Ascending aorta (tissue), 2 donors: Measurements from ENCODE around the gene SUSD3. TPM values are rescaled to one million over a fixed set of nuclear protein-coding genes. Genes with fewer than 3 reads are reported as not detected.

Source experiments
- DNase-seq, 2 donors: peaks; one replicate each; pipeline ENCODE4 v3.0.0-alpha.2; 2019; ENCODE audit warnings: low spot score in 2 of 2
- H3K27ac ChIP-seq, 2 donors: fragments of 200-600 bp; sonication (generic); one replicate each; pipeline ENCODE4 v1.5.1; 2016 to 2017; ENCODE audit warnings: mild to moderate bottlenecking in 1 of 2
- H3K27me3 ChIP-seq: fragments of 200-600 bp; sonication (generic); one replicate; pipeline ENCODE4 v1.5.1; 2017
- H3K36me3 ChIP-seq, 2 donors: fragments of 200-600 bp; sonication (generic); one replicate each; pipeline ENCODE4 v1.5.1; 2016
- H3K4me1 ChIP-seq, 2 donors: fragments of 200-600 bp; sonication (generic); one replicate each; pipeline ENCODE4 v1.5.1; 2016 to 2017; ENCODE audit warnings: mild to moderate bottlenecking in 1 of 2
- H3K4me3 ChIP-seq, 2 donors: fragments of 200-600 bp; sonication (generic); one replicate each; pipeline ENCODE4 v1.5.1; 2016 to 2017; ENCODE audit warnings: mild to moderate bottlenecking in 1 of 2
- H3K9me3 ChIP-seq, 2 donors: fragments of 200-600 bp; sonication (generic); one replicate each; pipeline ENCODE4 v1.5.1; 2016
- intact Hi-C: fragments of 100-400 bp; cut with DNase I; formaldehyde crosslinking; loops from one replicate; pipeline ENCODE4 v1.15.1; 2023
- total RNA-seq: library from RNA; depleted of rRNA; stranded (reverse); fragments of >200 nt; gene quantifications from one replicate; pipeline ENCODE4 v1.1.0, GENCODE V29; 2016
- TF ChIP-seq, protein P1 (sequence below), 3 experiments: fragments of 200-600 bp in 2 of 3; fragments of 450-650 bp in 1 of 3; sonication (generic) in 2 of 3; IDR thresholded peaks; one replicate each; pipeline ENCODE4 v1.5.1; 2016 to 2019; ENCODE audit warnings: antibody characterized with exemption in 3 of 3, mild to moderate bottlenecking in 1 of 3, moderate library complexity in 1 of 3

SUSD3 gene
- total RNA-seq, 1 donor from 2014 or later: not detected

DNA sequence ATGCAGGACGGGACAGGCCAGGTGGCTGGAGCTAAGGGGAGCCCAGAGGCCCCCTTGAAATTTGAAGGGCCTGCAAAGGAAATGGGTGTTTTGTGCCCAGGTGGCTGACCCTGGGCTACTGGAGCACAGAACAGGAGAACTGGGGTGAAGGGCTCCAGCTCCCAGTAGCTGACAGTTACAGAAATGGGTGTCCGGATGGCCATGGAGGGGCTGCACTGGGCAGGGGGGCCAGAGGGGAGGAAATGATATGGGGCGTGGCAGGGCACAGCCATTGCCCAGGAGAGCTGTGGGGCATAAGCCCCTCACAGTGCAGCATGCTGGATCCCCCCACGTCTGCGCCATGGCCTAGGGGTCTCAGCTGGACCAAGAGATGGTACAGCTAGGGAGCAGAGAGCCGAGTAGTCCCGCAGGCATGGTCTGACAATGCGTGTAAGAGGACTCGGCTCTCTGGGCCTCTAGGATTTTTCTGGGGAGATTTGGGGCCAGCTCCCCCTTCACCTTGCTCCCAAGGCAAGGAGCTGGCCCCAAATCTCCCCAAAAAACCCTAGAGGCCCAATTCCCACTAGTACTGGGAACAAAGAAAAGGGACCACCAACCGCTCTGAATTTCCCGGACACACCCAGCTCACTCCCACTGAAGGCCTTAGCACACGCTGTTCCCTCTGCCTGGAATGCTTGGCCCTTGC is 29.6 kb downstream of the SUSD3 start:
- H3K36me3 ChIP-seq: peaks cover 0 to 9% of the 10 kb centered on the region in 2 donors
- TF ChIP-seq, protein P1, sequence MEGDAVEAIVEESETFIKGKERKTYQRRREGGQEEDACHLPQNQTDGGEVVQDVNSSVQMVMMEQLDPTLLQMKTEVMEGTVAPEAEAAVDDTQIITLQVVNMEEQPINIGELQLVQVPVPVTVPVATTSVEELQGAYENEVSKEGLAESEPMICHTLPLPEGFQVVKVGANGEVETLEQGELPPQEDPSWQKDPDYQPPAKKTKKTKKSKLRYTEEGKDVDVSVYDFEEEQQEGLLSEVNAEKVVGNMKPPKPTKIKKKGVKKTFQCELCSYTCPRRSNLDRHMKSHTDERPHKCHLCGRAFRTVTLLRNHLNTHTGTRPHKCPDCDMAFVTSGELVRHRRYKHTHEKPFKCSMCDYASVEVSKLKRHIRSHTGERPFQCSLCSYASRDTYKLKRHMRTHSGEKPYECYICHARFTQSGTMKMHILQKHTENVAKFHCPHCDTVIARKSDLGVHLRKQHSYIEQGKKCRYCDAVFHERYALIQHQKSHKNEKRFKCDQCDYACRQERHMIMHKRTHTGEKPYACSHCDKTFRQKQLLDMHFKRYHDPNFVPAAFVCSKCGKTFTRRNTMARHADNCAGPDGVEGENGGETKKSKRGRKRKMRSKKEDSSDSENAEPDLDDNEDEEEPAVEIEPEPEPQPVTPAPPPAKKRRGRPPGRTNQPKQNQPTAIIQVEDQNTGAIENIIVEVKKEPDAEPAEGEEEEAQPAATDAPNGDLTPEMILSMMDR (IDR thresholded peaks at IDR 0.05): no peak
- DNase-seq: peak in 1 of 2 donors; percentile 16
- no peak overlapping the region for H3K4me3 ChIP-seq
- intact Hi-C loops: no loop called here
- H3K27ac ChIP-seq: no peak overlapping the region
- H3K4me1 ChIP-seq: no peaks in the 10 kb centered on the region
- no peaks in the 10 kb centered on the region for H3K27me3 ChIP-seq
- H3K9me3 ChIP-seq: peaks cover 0 to 19% of the 10 kb centered on the region in 2 donors

DNA sequence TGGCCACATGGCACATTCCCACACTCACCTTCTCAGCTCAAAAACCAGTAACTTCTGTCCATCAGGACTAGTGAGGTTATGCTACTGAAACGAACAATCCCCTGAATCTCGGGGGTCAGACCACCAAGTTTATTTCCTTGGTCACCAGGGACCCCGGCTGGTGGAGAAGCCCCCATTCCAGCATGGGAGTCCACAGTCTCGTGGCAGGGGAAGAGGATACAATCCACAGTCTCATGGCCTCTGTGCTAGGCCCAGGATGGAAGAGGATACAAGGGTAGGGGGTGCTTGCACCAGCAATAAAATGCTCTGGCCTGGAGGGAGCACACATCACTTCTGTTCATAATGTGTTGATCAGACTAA is 30.1 kb downstream of the SUSD3 start:
- TF ChIP-seq, protein P1 (IDR thresholded peaks at IDR 0.05): no peak
- H3K27me3 ChIP-seq: no peaks in the 10 kb centered on the region

DNA sequence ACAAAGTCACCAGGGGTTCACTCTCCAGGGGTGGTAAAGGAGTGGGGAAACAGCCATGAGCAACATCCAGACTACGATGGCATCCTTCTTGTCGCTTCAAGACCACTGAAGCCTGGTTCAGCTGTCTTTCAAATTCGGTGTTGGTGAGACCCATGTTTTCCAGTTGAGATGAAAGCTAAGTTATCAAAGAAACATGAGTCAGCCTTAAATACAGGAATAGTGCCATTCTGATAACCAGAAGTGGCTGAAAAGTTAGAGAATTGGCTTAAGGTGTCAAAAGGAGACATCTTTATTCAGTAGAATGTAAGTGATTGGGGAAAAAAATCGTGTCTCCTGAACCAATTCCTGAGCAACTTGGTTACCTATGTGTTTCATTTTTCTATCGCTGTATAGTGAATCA is 30.5 kb downstream of the SUSD3 start:
- Histone ChIP-seq H3K9me3 (peaks cover 0 to 19% of the 10 kb centered on the region in 2 donors), H3K4me1 (peaks cover 0 to 6% of the 10 kb centered on the region in 2 donors)
- TF ChIP-seq, protein P1 (IDR thresholded peaks at IDR 0.05): no peak

More for the DNA sequence above, 30.1 kb downstream of the SUSD3 start:
- Histone ChIP-seq H3K4me3 (no peak overlapping the region), H3K27ac (no peak overlapping the region), H3K9me3 (peaks cover 0 to 19% of the 10 kb centered on the region in 2 donors), H3K36me3 (peaks cover 0 to 9% of the 10 kb centered on the region in 2 donors), H3K4me1 (peaks cover 0 to 3% of the 10 kb centered on the region in 2 donors)
- intact Hi-C loops: no loop called here
- peak in 1 of 2 donors; percentile 11 for DNase-seq

DNA sequence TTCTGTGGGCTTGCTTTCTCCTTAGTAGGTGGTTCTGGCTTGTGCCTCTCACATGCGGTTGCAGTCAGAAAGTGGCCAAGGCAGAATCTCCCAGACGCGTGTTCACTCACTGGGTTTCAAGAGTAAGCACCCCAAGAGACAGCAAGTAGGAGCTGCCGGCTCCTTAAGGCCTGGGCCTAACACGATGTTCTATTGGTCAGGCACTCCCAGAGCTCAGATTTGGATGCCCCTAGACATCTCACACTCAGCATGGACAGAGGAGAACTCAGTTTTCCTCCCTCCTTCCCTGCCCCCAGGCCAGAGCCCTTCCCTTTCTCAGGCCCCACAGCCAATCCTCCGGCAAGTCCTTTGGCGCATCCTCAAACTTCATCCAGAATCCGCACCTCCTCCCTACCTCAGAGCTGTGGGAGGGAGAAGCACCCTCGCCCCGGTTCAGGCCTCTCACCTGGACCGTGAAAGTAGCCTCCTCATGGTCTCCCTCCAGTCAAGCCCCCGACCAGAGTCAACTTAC is 31.0 kb downstream of the SUSD3 start:
- peak in 1 of 2 donors; percentile 52 for DNase-seq
- TF ChIP-seq, protein P1 (IDR thresholded peaks at IDR 0.05): no peak
- intact Hi-C loops: no loop called here

More for the DNA sequence above, 30.5 kb downstream of the SUSD3 start:
- no peak overlapping the region for H3K27ac ChIP-seq
- peak in 1 of 2 donors; percentile 12 for DNase-seq
- no peak overlapping the region for H3K4me3 ChIP-seq
- intact Hi-C loops: no loop called here
- peaks cover 0 to 9% of the 10 kb centered on the region in 2 donors for H3K36me3 ChIP-seq
- H3K27me3 ChIP-seq: no peaks in the 10 kb centered on the region

DNA sequence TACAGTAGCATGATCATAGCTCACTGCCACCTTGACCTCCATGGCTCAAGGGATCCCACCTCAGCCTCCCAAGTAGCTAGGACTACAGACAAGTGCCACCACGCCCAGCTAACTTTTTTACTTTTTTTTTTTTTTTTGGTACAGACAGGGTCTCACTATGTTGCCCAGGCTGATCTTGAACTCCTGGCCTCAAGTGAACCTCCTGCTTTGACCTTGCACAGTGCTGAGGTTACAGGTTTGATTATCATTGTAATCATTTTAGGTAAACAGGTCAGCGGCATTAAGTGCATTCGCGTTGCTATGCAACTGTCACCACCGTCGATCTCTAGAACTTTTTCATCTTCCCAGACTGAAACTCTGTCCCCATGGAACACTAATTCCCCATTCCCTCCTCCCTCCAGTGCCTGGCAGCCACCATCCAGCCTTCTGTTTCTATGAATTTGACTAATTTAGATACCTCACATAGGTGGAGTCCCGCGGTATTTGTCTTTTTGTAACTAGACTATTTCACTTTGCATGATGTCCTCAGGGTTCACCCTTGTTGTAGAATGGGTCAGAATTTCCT is 31.7 kb downstream of the SUSD3 start:
- Histone ChIP-seq H3K4me3 (no peak overlapping the region), H3K36me3 (peaks cover 0 to 2% of the 10 kb centered on the region in 2 donors), H3K4me1 (peaks cover 3 to 6% of the 10 kb centered on the region in 2 donors), H3K27ac (no peak overlapping the region), H3K9me3 (peaks cover 0 to 19% of the 10 kb centered on the region in 2 donors), H3K27me3 (no peaks in the 10 kb centered on the region)
- DNase-seq: peak in 1 of 2 donors; percentile 21
- TF ChIP-seq, protein P1 (IDR thresholded peaks at IDR 0.05): no peak
- intact Hi-C loops: loop anchor here (10.0 kb wide), 1 partner anchor 975 kb away; the partner anchor contains the start of gene SPTLC1

More for the DNA sequence above, 31.0 kb downstream of the SUSD3 start:
- Histone ChIP-seq H3K4me1 (peaks cover 0 to 6% of the 10 kb centered on the region in 2 donors), H3K27me3 (no peaks in the 10 kb centered on the region), H3K27ac (no peak overlapping the region), H3K36me3 (peaks cover 0 to 6% of the 10 kb centered on the region in 2 donors), H3K9me3 (peaks cover 0 to 19% of the 10 kb centered on the region in 2 donors), H3K4me3 (no peak overlapping the region)
